ENCODE measurements around the gene ADAM17.

DNA sequence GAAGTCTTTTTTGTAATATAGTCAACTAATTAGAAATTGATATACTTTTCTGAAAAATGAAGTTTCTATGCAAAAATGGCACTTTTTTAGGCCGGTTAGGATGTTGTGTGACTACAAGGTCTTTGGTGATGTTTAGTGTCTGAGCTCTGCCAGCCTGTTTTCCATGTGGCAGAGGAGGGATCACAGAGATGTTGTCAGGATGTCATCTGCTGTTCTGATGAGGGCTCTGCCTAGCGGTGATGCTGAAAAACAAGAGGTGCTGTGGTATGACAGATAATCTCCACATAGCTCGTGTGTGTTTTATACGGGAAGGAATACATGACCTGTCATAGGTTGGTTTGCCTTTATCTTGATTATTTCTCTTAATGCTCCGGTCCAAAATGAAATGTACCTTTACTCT, 93.3 kb downstream of the ADAM17 start:
- TF ChIP-seq, protein P1, sequence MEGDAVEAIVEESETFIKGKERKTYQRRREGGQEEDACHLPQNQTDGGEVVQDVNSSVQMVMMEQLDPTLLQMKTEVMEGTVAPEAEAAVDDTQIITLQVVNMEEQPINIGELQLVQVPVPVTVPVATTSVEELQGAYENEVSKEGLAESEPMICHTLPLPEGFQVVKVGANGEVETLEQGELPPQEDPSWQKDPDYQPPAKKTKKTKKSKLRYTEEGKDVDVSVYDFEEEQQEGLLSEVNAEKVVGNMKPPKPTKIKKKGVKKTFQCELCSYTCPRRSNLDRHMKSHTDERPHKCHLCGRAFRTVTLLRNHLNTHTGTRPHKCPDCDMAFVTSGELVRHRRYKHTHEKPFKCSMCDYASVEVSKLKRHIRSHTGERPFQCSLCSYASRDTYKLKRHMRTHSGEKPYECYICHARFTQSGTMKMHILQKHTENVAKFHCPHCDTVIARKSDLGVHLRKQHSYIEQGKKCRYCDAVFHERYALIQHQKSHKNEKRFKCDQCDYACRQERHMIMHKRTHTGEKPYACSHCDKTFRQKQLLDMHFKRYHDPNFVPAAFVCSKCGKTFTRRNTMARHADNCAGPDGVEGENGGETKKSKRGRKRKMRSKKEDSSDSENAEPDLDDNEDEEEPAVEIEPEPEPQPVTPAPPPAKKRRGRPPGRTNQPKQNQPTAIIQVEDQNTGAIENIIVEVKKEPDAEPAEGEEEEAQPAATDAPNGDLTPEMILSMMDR (IDR thresholded peaks at IDR 0.05) = no peak
- no peak for TF ChIP-seq POLR2AphosphoS5 (IDR thresholded peaks at IDR 0.05)
- TF ChIP-seq POLR2A (IDR thresholded peaks at IDR 0.05) = no peak
- TF ChIP-seq EP300 (IDR thresholded peaks at IDR 0.05) = no peak
